Measurements from ENCODE around the gene MYO7B. TPM values are rescaled to one million over a fixed set of nuclear protein-coding genes. Genes with fewer than 3 reads are reported as not detected.

Gene MYO7B
- total RNA-seq, 1 donor from 2014 or later, result 0.10 TPM

DNA sequence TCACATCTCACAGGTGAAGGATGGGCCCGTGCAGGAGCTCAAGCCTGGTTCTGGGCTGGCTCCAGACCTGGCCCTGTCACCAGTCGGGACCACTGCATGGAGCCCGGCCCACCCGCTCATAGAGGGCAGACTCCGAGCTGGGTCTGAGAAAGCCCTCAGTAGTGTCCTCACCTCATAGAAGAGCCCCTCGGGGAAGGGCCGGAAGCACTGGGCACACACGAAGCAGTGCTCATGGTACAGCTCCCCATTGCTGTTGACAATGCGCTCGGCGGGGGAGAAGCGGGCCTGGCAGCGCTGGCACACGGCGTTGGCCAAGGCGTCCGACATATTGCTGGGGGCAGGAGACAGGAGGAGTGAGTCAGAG lies 121.7 kb downstream of the MYO7B start:
- Mint-ChIP-seq H3K9me3 (no peaks in the 10 kb centered on the region), H3K27ac (no peak overlapping the region), H3K4me1 (ENCODE audit: low read depth) (no peaks in the 10 kb centered on the region), H3K27me3 (ENCODE audit: insufficient read depth) (peaks cover 12% of the 10 kb centered on the region), H3K4me3 (no peak overlapping the region), H3K36me3 (ENCODE audit: low read depth) (no peaks in the 10 kb centered on the region)
- no peak for DNase-seq (ENCODE audit: low spot score)
- intact Hi-C loops (cut with micrococcal nuclease), result no loop called here

DNA sequence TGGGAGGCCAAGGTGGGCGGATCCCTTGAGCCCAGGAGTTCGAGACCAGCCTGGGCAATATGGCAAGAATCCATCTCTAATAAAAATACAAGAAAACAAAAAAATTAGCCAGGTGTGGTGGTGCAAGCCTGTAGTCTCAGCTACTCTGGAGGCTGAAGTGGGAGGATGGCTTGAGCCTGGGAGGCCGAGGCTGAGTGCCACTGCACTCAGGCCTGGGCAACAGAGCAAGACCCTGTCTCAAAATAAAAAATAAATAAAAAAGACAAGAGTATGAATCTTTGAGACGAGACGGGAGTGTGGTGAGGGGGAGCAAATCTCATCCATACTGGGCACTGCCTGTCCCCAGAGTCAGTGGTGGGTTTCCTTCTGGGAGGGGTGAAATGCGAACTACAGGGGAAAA lies 122.7 kb downstream of the MYO7B start:
- Mint-ChIP-seq H3K27ac (no peak overlapping the region), H3K36me3 (ENCODE audit: low read depth) (no peaks in the 10 kb centered on the region), H3K9me3 (no peaks in the 10 kb centered on the region), H3K4me1 (ENCODE audit: low read depth) (no peaks in the 10 kb centered on the region), H3K4me3 (no peak overlapping the region), H3K27me3 (ENCODE audit: insufficient read depth) (peaks cover 18% of the 10 kb centered on the region)
- DNase-seq (ENCODE audit: low spot score), result no peak
- intact Hi-C loops (cut with micrococcal nuclease), result no loop called here

DNA sequence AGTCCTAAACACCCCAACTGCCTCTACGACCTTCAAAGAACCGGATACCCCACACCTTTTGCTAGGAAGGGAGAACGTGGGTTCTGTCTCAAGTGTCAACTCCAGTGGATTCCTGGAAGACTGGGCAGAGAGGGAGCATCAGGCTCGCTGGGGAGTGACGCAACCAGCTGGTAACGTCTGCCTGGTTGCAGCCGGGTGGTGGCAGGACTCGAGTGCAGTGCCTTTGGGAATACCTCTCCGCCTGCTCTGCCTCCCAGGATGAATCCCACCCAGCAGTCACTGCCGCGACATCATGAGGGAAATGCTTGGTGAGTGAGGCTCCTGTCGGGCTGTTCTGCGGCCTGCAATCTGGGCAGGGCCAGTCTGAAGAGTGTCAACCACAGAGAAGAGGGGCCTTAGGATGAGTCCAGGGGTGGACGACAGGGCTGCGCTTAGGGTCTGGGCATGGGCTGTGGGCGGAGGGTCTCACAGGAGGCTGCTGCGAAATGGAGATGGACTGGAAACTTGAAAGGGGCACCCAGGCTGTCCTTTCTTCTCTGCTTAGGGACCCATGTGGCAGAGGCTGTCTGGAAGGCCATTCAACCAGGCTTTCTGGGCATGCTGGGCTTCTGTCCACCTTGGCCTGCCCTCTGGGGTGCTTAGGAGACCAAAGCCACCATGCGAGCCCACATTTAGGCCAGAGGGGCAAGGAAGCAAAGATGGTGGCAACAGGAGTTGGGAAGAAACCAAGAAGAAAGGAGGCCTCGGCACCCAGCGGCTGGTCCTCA lies 123.3 kb downstream of the MYO7B start:
- no peaks in the 10 kb centered on the region for H3K4me1 Mint-ChIP-seq (ENCODE audit: low read depth)
- intact Hi-C loops (cut with micrococcal nuclease), result no loop called here

DNA sequence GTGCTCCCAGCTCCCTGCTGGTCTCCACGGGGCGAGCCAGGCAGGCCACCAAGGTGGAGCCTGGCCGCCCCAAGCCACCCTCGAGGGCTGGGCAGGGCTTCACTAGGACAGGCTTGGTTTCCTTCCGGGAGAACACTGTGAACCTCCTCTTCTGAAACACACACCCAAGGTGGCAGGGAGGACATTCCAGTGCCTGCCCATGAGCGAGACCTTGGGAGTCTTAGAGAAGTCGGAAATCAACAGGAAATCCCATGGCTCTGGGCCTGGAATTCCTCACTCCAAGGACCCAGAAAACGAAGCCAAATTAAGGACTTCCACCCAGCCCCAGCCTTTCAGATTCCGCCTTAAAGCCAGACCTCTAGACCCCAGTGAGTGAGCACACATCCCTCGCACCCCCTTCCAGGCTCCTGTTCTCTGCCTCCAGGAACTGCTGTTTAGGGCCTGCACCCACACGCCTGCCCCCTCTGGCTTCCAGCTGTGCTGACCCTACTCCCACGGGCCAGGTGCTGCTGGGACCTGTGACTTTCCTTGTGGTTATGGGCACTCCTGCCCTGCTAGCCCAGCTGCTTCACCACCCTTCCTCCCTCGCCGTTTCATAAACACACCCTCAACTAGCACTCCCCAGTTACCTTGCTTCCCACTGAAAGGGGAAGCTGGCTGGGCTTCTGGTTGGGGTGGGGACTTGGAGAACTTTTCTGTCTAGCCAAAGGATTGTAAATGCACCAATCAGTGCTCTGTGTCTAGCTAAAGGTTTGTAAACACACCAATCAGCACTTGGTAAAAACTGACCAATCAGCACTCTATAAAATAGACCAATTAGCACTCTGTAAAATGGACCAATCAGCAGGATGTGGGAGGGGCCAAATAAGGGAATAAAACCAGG lies 124.2 kb downstream of the MYO7B start:
- intact Hi-C loops (cut with micrococcal nuclease), result no loop called here
- no peaks in the 10 kb centered on the region for H3K4me1 Mint-ChIP-seq (ENCODE audit: low read depth)
- H3K4me3 Mint-ChIP-seq, result no peak overlapping the region
- no peaks in the 10 kb centered on the region for H3K9me3 Mint-ChIP-seq
- peaks cover 27% of the 10 kb centered on the region for H3K27me3 Mint-ChIP-seq (ENCODE audit: insufficient read depth)
- no peak for DNase-seq (ENCODE audit: low spot score)
- no peaks in the 10 kb centered on the region for H3K36me3 Mint-ChIP-seq (ENCODE audit: low read depth)
- H3K27ac Mint-ChIP-seq, result no peak overlapping the region

More for the DNA sequence above, 123.3 kb downstream of the MYO7B start:
- H3K27me3 Mint-ChIP-seq (ENCODE audit: insufficient read depth), result peaks cover 23% of the 10 kb centered on the region
- no peak overlapping the region for H3K4me3 Mint-ChIP-seq
- H3K36me3 Mint-ChIP-seq (ENCODE audit: low read depth), result no peaks in the 10 kb centered on the region
- no peak overlapping the region for H3K27ac Mint-ChIP-seq
- no peak for DNase-seq (ENCODE audit: low spot score)
- H3K9me3 Mint-ChIP-seq, result no peaks in the 10 kb centered on the region

DNA sequence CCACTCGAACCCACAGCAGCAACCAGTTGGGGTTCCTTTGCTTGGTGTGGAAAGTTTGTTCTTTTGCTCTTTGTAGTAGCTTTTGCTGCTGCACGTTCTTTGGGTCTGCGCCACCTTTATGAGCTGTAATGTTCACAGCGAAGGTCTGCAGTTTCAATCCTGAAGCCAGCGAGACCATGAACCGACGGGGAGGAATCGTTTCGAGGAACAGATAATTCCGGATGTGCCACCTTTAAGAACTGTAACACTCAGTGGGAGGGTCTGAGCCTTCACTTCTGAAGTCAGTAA lies 124.8 kb downstream of the MYO7B start:
- no peaks in the 10 kb centered on the region for H3K36me3 Mint-ChIP-seq (ENCODE audit: low read depth)
- H3K4me1 Mint-ChIP-seq (ENCODE audit: low read depth), result no peaks in the 10 kb centered on the region
- no peaks in the 10 kb centered on the region for H3K9me3 Mint-ChIP-seq
- no peak overlapping the region for H3K4me3 Mint-ChIP-seq
- peaks cover 33% of the 10 kb centered on the region for H3K27me3 Mint-ChIP-seq (ENCODE audit: insufficient read depth)
- DNase-seq (ENCODE audit: low spot score), result no peak
- H3K27ac Mint-ChIP-seq, result no peak overlapping the region
- intact Hi-C loops (cut with micrococcal nuclease), result no loop called here

DNA sequence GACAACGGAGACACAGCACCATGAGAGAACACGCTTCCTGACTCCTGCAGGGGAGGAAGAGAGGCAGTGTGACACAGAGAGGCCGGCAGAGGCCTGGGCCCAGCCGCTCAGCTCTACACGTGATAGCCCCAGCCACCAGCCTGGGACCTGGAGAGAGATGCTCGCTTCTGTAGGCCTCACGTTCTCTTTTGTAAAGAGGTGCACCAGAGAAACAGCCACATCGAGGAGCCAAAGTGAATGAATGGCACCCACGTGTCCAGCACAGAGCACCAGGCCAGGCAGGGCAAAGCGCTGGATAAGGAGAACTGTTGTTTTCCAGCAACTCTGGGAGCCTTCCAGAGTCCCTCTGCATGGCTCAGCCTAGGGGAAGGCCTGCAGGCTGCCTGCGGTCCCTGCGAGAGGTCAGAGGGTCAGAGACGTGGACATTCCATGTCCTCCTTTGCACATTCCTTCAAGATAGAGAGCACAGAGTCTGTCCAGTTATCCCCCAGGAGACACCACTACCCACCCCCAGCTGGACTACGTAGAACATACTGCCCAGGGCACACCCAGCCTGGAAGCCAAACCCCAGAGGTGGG lies 125.7 kb downstream of the MYO7B start:
- Mint-ChIP-seq H3K9me3 (no peaks in the 10 kb centered on the region), H3K4me1 (ENCODE audit: low read depth) (no peaks in the 10 kb centered on the region), H3K36me3 (ENCODE audit: low read depth) (no peaks in the 10 kb centered on the region), H3K27ac (no peak overlapping the region), H3K27me3 (ENCODE audit: insufficient read depth) (peaks cover 42% of the 10 kb centered on the region), H3K4me3 (no peak overlapping the region)
- DNase-seq (ENCODE audit: low spot score), result no peak
- intact Hi-C loops (cut with micrococcal nuclease), result no loop called here

DNA sequence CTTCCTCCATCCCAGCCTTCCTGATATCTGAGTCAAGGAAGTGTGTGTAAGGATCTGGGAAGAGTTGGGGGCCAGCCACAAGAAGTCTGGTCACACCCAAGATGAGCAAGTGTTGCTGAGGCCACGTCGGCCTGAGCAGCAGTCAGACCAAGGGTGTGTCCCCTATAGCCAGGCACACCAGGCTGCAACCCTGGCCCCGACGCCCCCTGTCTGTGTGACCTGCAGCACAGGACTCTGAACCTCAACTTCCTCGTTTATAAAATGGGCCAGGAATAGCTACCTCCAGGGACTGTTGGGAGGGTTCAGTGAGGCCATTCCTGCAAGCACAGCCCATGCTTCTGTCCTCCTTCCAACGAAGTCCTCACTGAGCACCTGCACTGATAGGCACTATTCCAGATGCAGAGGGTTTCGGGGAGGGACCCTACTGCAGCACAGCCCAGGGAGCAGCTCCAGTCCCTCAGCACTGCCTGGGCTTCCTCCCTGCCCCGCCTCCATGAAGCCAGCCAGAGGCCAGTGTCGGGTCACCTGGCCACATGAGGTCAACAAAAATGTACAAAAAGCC lies 126.5 kb downstream of the MYO7B start:
- DNase-seq (ENCODE audit: low spot score), result no peak
- Mint-ChIP-seq H3K36me3 (ENCODE audit: low read depth) (no peaks in the 10 kb centered on the region), H3K4me1 (ENCODE audit: low read depth) (no peaks in the 10 kb centered on the region), H3K27ac (no peak overlapping the region), H3K27me3 (ENCODE audit: insufficient read depth) (peaks cover 48% of the 10 kb centered on the region), H3K4me3 (no peak overlapping the region), H3K9me3 (no peaks in the 10 kb centered on the region)
- intact Hi-C loops (cut with micrococcal nuclease), result no loop called here

DNA sequence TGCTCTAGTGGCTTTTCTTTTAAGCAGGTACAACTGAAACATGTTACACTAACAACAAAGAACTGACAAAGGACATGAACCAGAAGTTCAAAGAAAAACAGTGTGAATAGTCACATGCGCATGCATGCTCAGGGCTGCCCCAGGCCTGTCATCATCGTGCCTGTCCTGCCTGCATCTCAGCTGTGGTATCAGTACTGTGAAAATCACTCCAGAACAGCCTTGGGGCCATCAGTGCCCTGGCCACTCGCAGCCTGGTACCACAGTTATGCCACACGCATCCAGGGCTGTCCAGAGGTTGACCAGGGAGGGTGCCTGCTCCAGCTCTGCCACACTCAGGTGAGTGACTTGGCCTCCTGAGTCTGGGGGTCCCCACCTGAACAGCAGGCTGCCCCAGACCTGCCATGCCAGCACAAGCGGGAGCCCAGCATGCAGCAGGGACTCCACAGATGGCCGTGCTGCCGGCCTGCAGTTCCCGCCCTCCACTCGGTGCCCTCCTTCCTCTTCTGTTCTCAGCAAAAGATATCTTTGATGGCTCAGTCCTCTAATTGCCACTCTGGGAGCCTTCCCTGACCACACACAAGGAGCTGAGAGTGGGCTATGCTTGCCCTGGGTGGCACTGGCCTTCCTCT lies 127.6 kb downstream of the MYO7B start:
- Mint-ChIP-seq H3K9me3 (no peaks in the 10 kb centered on the region), H3K36me3 (ENCODE audit: low read depth) (no peaks in the 10 kb centered on the region), H3K27me3 (ENCODE audit: insufficient read depth) (peaks cover 54% of the 10 kb centered on the region), H3K27ac (no peak overlapping the region), H3K4me3 (no peak overlapping the region), H3K4me1 (ENCODE audit: low read depth) (no peaks in the 10 kb centered on the region)
- no peak for DNase-seq (ENCODE audit: low spot score)
- intact Hi-C loops (cut with micrococcal nuclease), result no loop called here

DNA sequence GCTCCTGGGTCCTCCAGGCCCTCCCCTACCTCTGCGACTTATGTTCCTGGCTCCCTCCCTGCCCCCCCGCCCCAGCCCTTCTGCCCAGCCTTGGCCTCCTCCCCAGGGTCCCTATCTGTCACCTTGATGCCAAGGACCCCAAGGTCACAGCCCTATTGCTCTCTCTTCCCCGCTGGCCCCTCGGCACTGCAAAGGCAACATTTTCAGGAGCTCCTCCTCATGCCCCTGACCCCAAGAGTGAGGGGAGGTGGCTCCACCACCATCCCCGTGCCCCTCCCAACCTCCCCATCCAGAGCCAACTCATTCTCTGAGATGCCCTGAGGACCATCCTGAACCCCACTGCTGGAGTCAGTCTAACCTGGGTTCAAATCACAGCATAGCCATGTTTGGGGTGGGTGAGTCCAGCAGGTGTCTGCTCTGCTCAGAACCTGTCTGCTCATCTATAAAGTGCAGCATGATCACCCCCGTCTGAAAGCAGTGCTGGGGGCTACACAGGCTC lies 128.1 kb downstream of the MYO7B start:
- Mint-ChIP-seq H3K36me3 (ENCODE audit: low read depth) (no peaks in the 10 kb centered on the region), H3K27me3 (ENCODE audit: insufficient read depth) (peaks cover 56% of the 10 kb centered on the region), H3K4me1 (ENCODE audit: low read depth) (no peaks in the 10 kb centered on the region), H3K9me3 (no peaks in the 10 kb centered on the region), H3K4me3 (no peak overlapping the region), H3K27ac (no peak overlapping the region)
- DNase-seq (ENCODE audit: low spot score), result no peak
- intact Hi-C loops (cut with micrococcal nuclease), result no loop called here

DNA sequence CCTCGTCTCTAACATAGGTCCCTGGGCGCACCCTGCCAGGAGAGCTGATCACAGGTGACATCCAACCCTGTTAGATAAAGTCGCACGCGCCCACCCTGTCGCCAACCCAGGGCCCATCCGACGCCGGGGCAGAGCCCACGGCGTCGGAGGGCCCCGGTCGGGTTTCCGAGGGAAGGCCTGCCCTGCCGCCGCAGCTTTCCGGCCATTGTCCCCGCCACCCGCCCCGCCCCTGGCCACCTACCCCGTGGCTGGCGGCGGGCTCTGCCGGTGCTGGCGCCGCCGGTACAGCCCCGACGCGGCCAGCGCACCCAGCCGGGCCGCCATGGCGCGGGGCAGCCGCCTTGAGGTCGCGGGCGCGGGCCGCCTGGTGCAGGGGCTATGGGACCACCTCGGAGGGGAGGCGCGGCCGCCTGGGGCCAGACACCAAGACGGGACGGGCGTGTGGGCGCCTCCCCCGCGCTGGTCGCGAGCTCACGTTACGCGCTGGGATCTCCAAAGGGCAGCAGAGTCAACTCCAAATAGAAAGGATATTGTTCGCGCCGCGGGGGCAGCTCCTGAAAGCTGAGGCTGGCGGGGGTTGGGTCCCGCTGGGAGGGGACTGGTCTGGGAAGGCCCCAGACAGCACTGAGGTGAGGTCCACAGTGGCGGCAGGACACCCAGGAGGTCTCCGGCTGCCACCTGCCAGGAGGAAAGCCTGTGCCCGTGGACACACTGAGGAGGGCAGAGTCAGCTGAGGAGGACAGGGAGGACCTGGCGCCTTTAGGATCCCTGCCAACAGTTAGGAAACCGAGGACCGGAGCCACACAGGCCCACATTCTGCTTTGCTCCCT lies 128.8 kb downstream of the MYO7B start:
- no peak for DNase-seq (ENCODE audit: low spot score)
- intact Hi-C loops (cut with micrococcal nuclease), result no loop called here
- Mint-ChIP-seq H3K27ac (no peak overlapping the region), H3K4me1 (ENCODE audit: low read depth) (no peaks in the 10 kb centered on the region), H3K36me3 (ENCODE audit: low read depth) (no peaks in the 10 kb centered on the region), H3K4me3 (no peak overlapping the region), H3K9me3 (no peaks in the 10 kb centered on the region), H3K27me3 (ENCODE audit: insufficient read depth) (peaks cover 56% of the 10 kb centered on the region)

DNA sequence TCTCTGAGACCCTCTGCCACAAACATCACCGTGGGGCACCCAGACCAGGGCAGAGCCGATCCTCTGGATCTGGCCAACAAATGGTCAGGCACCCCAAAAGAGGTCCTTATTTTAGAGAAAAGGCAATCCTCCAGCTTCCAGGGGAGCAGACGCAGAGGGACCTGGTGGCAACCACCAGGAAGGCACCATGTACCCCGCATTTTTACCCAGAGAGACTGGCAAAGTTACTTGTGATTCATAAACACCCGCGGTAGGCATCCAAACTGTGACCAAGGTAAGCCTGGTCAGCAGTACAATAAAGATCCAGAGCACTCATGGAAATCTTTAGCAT lies 129.4 kb downstream of the MYO7B start:
- H3K27me3 Mint-ChIP-seq (ENCODE audit: insufficient read depth), result peaks cover 61% of the 10 kb centered on the region
- no peaks in the 10 kb centered on the region for H3K9me3 Mint-ChIP-seq
- intact Hi-C loops (cut with micrococcal nuclease), result no loop called here
- no peak overlapping the region for H3K27ac Mint-ChIP-seq
- H3K36me3 Mint-ChIP-seq (ENCODE audit: low read depth), result no peaks in the 10 kb centered on the region
- no peak for DNase-seq (ENCODE audit: low spot score)
- H3K4me3 Mint-ChIP-seq, result no peak overlapping the region
- no peaks in the 10 kb centered on the region for H3K4me1 Mint-ChIP-seq (ENCODE audit: low read depth)

DNA sequence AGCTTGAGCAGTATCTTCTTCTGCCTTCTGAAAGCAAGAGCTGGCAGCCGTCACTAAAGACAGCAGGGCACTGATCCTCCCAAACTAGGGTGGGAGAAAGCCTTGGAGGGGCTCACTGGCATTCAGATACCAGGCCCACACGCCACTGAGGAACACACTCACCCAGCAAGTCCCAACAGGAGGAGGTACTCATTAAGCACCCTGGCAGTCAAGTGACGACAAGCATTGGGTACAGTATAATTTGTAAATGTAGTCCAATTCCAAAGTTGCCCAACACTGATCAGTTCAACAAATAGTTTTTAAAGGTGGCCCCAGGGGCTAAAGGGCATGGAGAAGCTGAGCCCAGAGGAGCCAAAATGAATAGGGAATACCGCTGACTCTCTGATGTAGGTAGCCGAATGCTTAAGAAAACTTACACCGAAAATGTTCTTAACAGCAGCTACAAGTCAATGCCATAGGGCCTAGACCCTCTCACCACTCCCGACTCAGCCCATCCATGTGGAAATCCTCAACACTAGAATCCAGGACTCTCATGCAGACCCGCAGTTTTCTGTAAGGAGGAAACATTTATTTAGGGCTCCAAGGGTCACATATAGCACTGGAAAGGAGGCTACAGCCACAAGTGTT lies 129.9 kb downstream of the MYO7B start:
- H3K27ac Mint-ChIP-seq, result no peak overlapping the region
- no peaks in the 10 kb centered on the region for H3K9me3 Mint-ChIP-seq
- no peaks in the 10 kb centered on the region for H3K4me1 Mint-ChIP-seq (ENCODE audit: low read depth)
- intact Hi-C loops (cut with micrococcal nuclease), result no loop called here
- H3K27me3 Mint-ChIP-seq (ENCODE audit: insufficient read depth), result peaks cover 66% of the 10 kb centered on the region
- H3K4me3 Mint-ChIP-seq, result no peak overlapping the region
- no peak for DNase-seq (ENCODE audit: low spot score)
- H3K36me3 Mint-ChIP-seq (ENCODE audit: low read depth), result no peaks in the 10 kb centered on the region

All from activated T-helper 1 cell treated with anti-CD3 and anti-CD28 coated beads, Interleukin-12 subunit alpha, Interleukin-12 subunit beta, Interleukin-2, Interleukin-4 antibody, amounts not matched to agents 30 ng/mL and 10 ng/mL and 1 ng/mL, durations not matched to agents 14 hours and 24 hours and 36 hours (primary cell).